ENCODE data around the gene POLR3GL.

- no peak for TF ChIP-seq CTCF (IDR thresholded peaks at IDR 0.05)
- TF ChIP-seq POLR2AphosphoS5 (IDR thresholded peaks at IDR 0.05): no peak
- TF ChIP-seq EP300 (IDR thresholded peaks at IDR 0.05): no peak
- no peak for TF ChIP-seq POLR2A (IDR thresholded peaks at IDR 0.05)
Measured at GRCh38 chr1:145962157-145963102, 2.1 kb upstream of the POLR3GL start.

All from upper lobe of left lung (tissue), 4 donors.